NCI-H748 (cell line): ENCODE results near the gene ZFYVE21.

ENCODE experiments used
- DNase-seq: peaks from one replicate; lab custom pipeline; 2025; ENCODE audit not compliant: unreplicated experiment; lab: John Stamatoyannopoulos, UW

ZFYVE21 gene

DNA sequence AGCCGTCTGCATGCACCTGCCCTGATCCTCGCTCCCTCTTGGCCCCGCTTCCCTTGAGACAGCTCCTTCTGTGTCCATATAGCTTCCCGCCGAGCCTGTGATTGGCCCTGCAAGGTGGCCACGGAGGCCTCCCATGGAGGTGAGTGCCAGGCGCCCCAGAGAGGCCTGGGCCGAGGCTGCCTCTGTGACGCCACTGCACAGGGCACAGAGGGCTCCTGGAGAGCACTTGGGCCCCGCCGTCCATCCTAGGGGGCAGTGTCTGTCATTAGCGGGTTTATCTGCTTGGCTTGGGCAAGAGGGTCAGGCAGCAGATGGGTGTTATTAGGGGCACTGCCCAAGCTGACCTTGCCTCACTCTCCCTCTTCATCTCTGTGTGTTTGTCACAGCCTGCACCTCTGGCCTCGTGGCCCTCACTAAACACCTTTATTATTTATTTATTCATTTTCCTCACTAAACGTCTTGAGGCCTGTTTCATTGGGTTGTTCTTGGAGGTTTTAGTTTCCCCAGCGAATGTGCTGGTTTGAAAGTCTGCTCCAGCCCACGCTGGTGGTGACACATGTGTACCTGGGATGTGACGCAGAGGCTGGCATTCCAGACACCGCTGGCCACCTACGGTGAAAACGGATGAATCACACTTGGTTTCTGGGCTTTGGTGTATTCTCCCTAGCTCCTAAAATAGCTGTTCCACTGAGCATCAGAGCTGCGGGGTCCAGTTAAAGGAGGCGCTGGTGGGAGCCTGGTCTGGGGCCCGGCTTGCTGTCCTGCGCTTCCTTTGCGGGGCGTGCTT is 5.9 kb downstream of the ZFYVE21 start:
- DNase-seq = no peak

DNA sequence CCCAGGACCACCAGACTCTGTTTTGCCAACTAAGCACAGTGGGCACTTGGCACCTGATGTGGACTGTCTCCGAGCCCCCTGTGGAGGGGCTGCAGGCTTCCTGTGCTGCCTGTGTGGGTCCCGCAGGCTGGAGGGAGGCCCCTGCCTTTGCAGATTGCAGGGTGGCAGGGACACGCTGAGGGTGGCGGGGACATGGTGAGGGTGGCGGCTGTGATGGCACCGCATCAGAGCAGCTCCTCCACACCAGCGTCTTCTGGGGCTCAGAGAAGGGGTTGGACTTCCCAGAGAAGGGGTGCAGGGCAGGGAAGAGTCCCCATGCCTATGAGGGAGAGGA is 8.1 kb downstream of the ZFYVE21 start:
- no peak for DNase-seq

DNA sequence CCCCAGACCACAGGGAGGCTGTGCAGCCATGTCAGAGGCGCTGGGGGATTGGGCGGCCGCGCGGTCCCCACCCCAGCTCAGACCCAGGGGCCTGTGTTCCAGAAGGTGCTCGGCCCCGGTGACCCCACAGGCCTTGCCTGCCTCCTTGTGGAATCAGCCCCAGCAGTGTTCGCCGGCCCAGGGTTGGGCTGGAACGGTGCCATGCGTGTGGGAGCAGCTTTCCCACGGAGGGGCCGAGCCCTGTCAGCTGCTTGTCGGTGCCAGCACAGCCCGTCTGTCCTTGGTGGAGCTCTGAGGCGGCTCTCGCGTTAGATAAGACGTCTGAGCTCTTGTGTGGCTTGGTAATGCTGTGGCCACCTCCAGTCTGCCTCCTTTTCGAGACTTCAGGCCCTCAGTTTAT is 8.5 kb downstream of the ZFYVE21 start:
- no peak for DNase-seq

DNA sequence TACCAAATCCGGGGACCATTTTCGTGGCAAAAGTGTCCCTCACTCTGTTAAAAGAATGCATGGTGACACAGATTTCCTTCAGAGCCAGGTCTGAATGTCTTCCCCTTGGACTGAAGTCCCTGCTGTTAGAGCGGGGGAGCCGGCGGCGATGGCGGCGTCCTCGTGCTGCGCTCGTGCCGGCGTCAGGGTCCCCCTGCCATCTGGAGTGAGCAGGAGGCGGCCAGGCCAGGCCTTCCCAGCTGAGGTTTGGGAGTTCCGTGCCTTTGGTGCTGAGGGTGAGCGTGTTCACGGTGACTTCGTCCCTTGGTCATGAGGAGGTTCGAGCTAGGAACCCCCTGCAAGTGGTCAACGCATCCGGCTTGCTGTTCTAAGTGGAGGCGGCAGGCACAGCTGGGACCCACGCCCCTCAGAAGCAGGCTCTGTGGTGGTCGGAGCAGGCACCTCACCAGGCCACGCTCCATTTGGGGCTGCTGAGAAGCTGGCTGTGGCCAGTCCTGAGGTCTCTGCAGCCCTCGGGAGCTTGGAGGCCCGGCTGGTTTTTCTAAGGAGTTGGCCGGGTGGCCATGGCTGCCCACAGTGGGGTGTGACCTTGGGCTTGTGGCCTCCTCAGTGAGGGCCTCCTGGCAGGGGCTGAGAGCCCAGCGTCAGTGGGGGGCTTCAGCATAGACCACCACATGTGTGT is 9.5 kb downstream of the ZFYVE21 start:
- DNase-seq = no peak

DNA sequence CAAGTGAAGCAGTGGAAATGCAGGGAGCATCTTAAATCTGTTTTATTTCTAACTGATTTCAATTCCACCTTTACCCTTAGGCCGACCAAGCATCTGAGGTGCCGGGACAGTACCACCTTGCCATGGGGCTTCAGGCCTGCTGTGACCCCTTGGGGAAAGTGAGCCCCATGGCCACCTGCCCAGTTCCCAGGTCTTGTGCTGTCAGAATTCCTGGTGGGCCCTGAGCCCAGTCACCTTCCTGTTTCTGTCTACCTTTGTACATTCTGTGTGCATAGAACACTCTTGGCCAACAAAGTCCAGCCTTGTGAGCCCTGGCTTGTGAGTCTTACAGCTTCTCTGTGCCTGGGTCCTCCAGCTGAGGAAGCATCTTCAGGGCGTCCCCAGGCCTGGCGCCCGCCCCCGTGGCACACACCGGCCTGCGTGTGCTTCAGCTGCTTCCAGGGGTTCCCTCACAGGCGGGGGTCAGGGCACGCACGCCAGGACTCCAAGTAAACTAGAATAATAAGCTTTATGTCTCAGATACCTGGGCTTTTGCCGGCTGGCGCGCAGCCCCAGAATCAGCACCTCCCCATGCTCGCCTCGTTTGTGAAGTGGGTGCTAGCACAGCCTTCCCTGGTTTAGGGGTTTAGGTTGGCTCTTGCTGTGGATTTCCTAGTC is 10.3 kb downstream of the ZFYVE21 start:
- DNase-seq = no peak

DNA sequence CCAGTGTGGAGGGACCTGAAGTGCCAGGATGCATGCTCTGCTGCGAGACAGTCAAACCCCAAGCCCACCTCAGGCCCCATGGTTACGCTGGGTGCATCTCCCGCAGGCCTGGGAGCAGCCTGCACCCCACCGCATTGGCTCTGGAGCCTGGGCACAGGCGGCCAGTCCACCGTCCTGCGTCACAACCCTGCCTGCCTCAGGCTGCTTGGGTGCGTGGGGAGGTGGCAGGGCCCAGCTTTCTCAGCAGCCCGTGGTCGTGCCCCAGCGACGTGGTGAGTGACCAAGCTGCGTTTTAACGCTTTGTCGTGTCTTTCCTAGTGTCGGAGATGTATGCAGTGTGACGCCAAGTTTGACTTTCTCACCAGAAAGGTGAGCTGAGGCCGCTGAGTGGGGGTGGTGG is 10.9 kb downstream of the ZFYVE21 start:
- no peak for DNase-seq

DNA sequence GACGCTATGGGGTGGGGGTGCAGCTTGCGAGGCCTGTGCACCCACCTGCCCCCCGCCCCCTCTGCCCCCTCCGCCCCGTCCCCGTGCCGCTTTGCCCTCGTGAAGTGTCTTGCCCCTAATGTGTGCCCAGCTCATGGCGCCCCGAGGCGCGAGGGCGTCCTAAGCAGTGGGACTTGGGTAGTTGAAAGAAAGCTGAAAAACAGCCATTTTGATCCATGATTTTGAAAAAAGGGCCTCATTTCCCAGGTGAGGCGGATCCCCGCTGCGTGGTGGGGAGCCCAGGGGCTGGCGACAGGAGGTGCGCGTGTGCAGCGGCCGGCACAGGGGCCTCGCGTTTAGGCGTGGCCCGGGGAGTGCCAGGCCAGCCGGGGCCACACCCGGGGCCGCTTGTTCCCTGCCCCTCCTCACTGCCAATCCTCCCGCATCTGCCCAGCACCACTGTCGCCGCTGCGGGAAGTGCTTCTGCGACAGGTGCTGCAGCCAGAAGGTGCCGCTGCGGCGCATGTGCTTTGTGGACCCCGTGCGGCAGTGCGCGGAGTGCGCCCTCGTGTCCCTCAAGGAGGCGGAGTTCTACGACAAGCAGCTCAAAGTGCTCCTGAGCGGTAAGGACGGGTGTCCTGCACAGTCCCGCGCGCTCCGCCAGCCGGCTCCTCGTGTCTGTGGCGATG is 11.8 kb downstream of the ZFYVE21 start:
- no peak for DNase-seq

DNA sequence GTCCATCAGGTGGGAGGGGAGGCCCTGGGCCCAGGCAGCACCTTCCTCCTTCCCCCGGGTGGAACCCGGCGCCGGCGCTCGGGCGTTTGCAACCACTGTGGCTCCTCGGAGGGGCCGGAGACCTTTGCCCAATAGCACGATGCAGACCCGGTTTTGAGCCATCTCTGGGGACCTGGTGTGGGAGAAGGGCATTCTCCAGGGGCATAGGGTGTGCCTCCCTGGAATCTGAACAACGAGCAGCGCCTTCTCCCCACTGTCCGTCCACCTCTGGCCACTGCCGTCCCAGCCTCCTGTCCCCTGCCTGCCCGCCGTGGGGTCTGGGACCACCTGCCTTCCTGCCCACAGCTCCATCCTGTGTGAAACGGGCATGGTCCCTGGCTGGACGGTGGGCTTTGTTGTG is 12.5 kb downstream of the ZFYVE21 start:
- DNase-seq = no peak

DNA sequence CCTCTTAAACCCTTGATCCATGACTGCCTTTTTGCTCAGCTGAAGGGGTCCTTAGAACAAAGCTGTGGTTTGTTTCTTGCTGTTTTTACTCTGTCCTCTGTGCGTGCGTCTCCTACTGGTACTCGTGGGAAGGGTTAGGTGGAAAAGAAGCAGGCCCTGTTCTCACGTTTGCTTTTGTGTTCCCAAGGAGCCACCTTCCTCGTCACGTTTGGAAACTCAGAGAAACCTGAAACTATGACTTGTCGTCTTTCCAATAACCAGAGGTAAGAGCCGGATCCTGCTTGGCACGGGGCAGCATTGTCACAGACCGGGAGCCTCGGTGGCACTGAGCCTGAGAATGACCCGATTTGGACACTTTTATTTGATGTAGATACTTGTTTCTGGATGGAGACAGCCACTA is 13.1 kb downstream of the ZFYVE21 start:
- DNase-seq = no peak

DNA sequence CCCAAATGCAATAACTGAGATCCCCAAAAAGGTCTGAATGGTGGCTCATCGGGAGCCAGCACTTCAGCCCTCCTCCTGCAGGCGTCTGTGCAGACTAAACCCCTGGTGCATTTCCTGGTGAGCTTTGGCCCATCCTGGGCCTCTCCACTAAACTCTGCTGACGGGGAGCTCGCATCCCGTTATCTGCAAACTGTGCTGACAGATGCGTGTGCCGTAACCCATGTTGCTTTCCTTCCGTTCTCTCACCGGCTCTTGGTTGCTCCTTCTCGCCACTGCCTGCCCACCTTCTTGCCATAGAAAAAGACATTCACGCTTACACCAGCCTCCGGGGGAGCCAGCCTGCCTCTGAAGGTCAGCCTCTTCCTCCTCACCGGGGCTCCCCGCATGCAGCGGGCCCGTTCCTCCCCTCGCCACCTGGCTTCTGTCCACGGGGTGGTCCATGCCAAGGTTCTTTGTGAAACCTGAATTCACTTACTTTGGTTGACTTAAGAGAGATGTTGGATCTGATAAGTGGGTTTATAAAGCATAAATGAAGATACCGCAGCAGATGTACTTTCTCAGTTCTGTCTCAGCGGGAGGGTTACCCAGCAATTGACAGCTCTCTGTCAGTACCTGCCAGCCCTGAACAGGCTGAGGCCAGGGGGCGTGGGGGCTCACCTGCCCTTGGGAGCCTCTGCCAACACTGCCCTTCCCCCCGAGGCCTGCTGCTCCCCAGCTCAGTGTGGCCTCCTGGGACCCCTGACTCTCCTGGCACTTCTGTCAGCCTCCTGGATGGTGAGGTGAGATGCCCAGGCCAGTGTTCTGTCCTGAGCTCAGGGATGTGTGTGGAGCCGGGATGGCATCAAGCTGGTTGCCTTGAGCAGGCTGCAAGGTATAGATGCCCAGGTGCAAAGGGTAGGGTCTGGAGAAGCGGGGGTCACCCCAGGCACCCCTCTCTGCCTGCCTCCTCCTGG is 14.2 kb downstream of the ZFYVE21 start:
- DNase-seq = no peak

DNA sequence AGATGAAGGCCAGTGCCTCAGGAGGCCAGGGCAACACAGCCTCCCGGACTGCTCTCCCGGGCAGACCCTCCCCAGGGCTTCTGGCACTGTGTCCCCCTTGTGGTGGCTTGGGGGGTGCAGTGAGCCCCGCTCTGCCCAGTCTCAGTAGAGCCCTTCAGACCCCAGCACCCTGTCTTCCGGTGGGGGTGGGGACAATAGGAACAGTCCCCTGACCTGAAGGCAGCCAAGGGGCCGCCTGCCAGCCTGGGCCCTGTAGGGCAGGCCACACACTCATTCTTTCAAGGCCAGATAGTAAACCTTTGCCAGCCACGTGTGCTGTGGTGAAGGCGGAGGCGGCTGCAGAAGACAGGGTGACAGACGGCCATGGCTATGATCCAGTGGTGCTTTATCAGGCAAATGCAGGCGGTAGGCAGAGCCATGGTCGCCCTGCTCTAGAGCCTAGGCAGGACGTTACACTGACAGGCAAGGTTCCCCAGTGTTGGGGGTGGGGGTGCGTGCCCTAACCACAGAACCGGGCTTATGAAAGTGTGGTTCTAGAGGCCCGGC is 15.0 kb downstream of the ZFYVE21 start:
- DNase-seq = no peak

DNA sequence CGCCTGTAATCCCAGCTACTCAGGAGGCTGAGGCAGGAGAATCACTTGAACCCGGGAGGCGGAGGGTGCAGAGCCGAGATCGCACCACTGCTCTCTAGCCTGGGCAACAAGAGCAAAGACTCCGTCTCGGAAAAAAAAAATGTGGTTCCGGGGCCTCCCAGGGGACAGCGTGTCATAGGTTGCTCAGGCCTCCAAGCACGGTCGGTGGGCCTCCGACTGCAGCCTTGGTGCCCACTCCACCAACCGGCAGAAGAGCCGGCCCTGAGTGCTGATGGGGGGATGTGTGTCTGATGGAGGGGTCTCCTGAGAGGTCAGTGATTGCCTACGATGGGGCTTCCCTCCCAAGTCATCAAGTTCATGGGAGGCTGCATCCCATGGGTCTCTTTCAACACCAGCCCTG is 15.9 kb downstream of the ZFYVE21 start:
- DNase-seq = no peak

DNA sequence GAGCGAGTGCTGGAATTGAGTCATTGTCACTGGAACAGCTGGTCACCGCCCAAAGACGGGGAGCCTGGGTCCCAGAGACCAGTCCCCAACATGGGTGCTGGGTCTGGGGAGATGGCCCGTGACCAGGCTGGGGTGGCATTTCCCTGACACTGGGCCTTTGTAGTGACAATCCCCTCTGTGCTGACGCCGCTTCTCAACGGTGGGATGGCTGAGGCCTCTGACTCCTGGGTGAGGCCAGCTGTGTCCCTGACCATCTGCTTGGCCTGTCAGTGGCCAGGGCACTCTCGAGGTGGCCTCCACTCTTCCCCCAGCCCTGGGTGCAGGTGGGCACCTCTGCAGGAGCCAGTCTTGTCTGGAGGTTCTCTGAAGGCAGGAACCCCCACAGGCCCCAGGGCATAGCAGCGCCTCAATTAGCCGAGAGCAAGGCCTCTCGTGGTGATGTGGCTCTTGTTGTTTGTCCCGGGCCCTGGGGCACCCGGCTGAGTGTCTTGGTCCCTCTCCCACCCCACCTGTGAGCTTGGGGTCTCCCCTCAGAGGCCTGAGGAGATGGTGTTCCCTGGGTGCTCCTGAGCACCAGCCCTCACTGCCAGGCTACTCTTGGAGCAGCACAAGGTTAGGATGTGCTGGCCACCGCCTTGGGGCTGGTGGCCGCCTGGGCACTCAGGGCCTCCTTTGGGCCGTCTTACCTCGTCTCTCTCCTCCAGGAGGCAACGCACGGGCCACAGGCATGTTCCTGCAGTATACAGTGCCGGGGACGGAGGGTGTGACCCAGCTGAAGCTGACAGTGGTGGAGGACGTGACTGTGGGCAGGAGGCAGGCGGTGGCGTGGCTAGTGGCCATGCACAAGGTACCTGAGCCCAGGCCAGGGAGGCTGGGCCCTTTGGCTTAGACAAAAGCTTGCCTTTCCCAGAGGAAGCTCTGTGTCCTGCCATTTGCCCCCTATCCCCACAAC is 16.6 kb downstream of the ZFYVE21 start:
- DNase-seq = no peak

DNA sequence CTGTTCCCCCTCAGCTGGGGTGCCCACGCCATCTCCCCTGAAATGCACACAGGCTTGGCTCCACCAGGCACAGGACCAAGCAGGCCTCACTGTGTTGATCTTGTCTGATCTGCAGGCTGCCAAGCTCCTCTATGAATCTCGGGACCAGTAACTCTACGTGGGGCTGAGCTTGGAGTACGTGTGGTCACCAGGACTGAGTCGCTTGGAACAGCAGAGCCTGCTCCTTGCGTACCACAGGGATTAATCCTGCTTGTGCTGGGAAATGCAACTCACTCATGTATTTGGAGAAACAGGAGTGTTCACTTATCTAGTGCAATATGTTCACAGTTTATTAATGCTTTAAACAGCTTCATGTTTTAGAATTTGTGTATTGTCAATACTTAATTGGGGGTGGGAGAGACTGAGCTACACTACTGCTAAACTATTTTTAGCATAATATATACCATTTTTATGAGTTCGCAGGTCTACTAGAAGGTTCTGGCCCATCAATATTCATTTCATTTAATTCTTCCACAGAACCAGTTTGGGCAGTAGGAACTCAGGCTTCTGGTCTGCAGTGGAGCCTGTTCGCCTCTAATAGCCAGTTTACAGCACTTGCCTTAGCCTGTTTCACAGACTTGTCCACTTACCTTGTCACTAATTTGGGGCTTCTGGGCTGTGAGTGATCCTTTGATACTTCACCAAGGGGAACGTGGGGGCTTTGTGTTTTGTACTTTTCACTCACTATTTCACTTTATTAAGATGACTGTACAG is 17.4 kb downstream of the ZFYVE21 start:
- DNase-seq = no peak

DNA sequence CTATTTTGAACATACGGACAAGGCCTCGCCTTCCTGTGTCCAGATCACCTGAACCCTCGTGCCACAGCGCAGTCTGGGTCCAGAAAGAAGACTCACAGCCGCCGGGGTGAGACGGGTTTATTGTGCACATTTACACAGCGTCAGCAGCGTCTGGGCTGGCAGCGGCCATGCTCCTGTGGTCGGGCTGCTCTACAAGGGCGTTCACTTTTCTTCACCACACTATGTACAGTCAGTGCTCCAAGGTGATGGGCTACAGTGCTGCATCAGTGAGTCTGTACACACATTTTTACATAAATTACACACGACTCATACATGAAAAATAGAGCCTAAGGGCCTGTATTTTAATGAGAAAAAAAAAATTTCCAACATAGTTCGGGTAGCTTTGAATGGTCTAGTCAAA is 18.0 kb downstream of the ZFYVE21 start:
- DNase-seq = no peak

DNA sequence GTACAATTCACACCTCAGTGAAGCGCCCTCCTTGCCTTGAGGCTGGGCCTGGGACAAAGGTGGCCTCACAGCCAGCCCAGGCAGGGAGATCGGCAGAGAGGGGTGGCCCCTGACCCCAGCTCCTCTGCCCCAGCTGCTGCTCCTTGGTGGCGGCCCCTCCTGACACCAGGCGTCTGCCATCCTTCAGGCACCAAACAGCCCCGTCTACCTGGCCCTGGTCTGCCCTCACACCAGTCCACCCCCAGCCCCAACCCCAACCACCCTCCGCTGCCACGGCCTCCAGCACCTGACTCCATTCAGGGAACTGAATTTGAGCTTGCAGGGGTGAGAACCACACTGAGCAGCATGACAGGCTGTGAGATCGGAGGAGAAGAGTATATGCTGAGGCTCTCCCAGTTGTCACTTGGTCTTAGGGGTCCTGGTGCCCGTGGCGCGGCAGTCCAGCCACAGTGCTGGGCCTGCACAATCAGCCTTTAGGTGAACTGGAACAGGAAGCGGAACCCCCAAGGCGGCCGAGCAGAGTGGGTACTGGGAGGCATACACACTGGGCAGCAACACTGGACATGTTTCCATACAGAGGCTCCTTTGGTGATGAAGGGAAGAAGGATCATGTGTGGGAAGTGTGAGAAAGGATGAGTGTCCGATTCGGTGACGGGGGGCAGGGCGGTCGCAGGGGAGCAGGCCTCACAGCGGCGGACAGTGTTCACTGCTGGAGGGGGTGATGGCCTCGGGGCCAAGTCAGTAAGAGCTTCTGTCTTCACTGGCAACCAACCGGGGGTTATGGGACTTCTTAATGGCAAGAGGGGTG is 18.7 kb downstream of the ZFYVE21 start:
- no peak for DNase-seq

DNA sequence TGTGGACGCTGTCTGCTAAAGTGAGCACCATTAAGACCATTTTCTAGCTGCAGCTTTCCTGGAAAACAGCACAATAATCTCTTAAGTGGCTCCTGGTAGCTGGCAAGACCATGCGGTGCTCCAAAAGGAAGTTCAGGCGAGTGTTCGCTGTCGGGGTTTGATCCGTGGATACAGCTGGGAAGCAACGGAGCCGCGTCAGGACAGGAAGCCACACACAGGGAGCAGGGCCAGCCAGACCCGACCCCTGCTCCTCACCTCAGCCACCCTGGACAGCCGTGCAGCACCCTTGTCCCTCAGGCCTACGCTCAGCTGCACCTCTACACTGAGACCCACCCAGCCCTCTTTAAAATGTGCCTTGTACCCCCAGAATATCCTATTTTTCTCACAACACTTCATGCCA is 19.4 kb downstream of the ZFYVE21 start:
- DNase-seq = no peak

DNA sequence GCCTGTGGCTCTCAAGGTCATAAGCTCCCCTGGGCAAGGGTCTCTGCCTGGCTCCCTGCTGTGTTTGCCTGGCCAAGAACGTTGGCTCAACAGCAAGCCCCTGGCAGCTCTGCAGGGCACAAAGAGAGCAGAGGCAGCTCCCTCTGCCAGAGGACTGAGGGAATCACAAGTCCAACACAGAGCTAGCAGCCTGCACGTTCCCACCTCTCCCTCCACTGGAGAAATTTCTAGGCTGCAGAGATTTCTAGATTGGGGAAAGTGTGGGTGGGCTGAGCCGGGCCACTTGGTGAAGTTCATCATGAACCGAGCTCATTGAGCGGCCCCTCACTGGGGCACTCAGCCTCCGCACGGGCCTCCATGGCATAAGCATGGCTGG is 19.8 kb downstream of the ZFYVE21 start:
- DNase-seq = no peak
